K562 (cell line): ENCODE measurements around the gene NAPA. TPM values are rescaled to one million over a fixed set of nuclear protein-coding genes. Genes with fewer than 3 reads are reported as not detected.

ENCODE experiments used
- CBX2 ChIP-seq: fragments of 200-600 bp; sonication (generic); IDR thresholded peaks from one replicate; pipeline ENCODE4 v1.6.1; 2012; ENCODE audit warnings: mild to moderate bottlenecking, low read length, inconsistent platforms; ENCODE audit not compliant: insufficient read depth, poor library complexity, severe bottlenecking
- DEAF1 ChIP-seq: fragments of 450-650 bp; formaldehyde crosslinking; IDR thresholded peaks from 2 replicates; pipeline ENCODE4 v1.4.0; 2020; ENCODE audit warnings: mild to moderate bottlenecking, moderate library complexity
- EP400 ChIP-seq: fragments of 450-650 bp; IDR thresholded peaks from 2 replicates; pipeline ENCODE4 v1.6.1; 2017; ENCODE audit warnings: antibody characterized with exemption, mild to moderate bottlenecking, moderate library complexity
- ESRRB ChIP-seq: fragments of 250-450 bp; sonication (Bioruptor Pico); IDR thresholded peaks from 2 replicates; pipeline ENCODE4 v1.5.0; 2020; ENCODE audit warnings: mild to moderate bottlenecking, moderate library complexity, borderline replicate concordance
- GABPB2 ChIP-seq: fragments of 250-450 bp; sonication (Bioruptor Pico); conservative IDR thresholded peaks from 2 replicates; pipeline ENCODE4 v1.5.1; 2021; ENCODE audit warnings: mild to moderate bottlenecking
- ILF3 ChIP-seq: fragments of 450-650 bp; IDR thresholded peaks from 2 replicates; pipeline ENCODE4 v1.6.1; 2018; ENCODE audit warnings: antibody characterized with exemption, mild to moderate bottlenecking, moderate library complexity, borderline replicate concordance
- IRF2 ChIP-seq: sonication (generic); formaldehyde crosslinking; IDR thresholded peaks from 2 replicates; pipeline ENCODE4 v1.8.1; 2022; ENCODE audit warnings: mild to moderate bottlenecking, missing genetic modification reagents
- NFE2 ChIP-seq: IDR thresholded peaks from 2 replicates; pipeline ENCODE4 v1.6.1; 2014; ENCODE audit warnings: antibody characterized with exemption, low read depth
- NR2C1 ChIP-seq, 2 experiments: fragments of 450-650 bp; IDR thresholded peaks; 2 replicates each; pipeline ENCODE4 v1.6.1; 2017; ENCODE audit warnings: mild to moderate bottlenecking in 2 of 2, antibody characterized with exemption in 1 of 2, inconsistent platforms in 1 of 2, missing compliant biosample characterization in 1 of 2, missing genetic modification characterization in 1 of 2
- NR2F6 ChIP-seq: fragments of 450-650 bp; formaldehyde crosslinking; IDR thresholded peaks from 2 replicates; pipeline ENCODE4 v1.4.0; 2020; ENCODE audit warnings: mild to moderate bottlenecking
- PRPF4 ChIP-seq: fragments of 200-400 bp; formaldehyde crosslinking; IDR thresholded peaks from one replicate; pipeline ENCODE4 v1.6.1; 2017; ENCODE audit warnings: low read length, low read depth, mild to moderate bottlenecking; ENCODE audit not compliant: insufficient read depth, poor library complexity, severe bottlenecking
- RBFOX2 ChIP-seq: fragments of 200-400 bp; formaldehyde crosslinking; IDR thresholded peaks from 2 replicates; pipeline ENCODE4 v1.6.1; 2017; ENCODE audit warnings: low read depth, mild to moderate bottlenecking, low read length, moderate library complexity
- RBM17 ChIP-seq: fragments of 200-400 bp; formaldehyde crosslinking; IDR thresholded peaks from 2 replicates; pipeline ENCODE4 v1.6.1; 2017; ENCODE audit warnings: low read depth, mild to moderate bottlenecking, low read length, borderline replicate concordance
- SMARCC2 ChIP-seq: fragments of 450-650 bp; IDR thresholded peaks from 2 replicates; pipeline ENCODE4 v1.6.1; 2017; ENCODE audit warnings: antibody characterized with exemption, moderate library complexity, mild to moderate bottlenecking, low read depth
- TGIF2 ChIP-seq: sonication (generic); formaldehyde crosslinking; IDR thresholded peaks from 2 replicates; pipeline ENCODE4 v1.8.1; 2022; ENCODE audit warnings: mild to moderate bottlenecking, missing genetic modification reagents, moderate library complexity
- ZBTB34 ChIP-seq: fragments of 250-450 bp; sonication (Bioruptor Pico); IDR thresholded peaks from 2 replicates; pipeline ENCODE4 v1.8.0; 2021; ENCODE audit warnings: mild to moderate bottlenecking, moderate library complexity
- ZFPM2 ChIP-seq: fragments of 250-450 bp; sonication (Bioruptor Pico); IDR thresholded peaks from 2 replicates; pipeline ENCODE4 v1.5.1; 2022; ENCODE audit warnings: mild to moderate bottlenecking
- ZNF280A ChIP-seq: fragments of 450-650 bp; IDR thresholded peaks from 2 replicates; pipeline ENCODE4 v1.6.1; 2018; ENCODE audit warnings: mild to moderate bottlenecking, low read depth; ENCODE audit not compliant: partially characterized antibody
- ZNF282 ChIP-seq: sonication (generic); formaldehyde crosslinking; IDR thresholded peaks from 2 replicates; pipeline ENCODE4 v1.8.1; 2023; ENCODE audit warnings: missing genetic modification reagents
- ZNF57 ChIP-seq: fragments of 450-650 bp; formaldehyde crosslinking; IDR thresholded peaks from 2 replicates; pipeline ENCODE4 v1.4.0; 2020; ENCODE audit warnings: mild to moderate bottlenecking, moderate library complexity
- polyA plus RNA-seq, 8 experiments: library from polyadenylated mRNA; depleted of rRNA in 4 of 8; stranded (reverse) in 5 of 8; unstranded in 3 of 8; fragments of >200 nt; fragmentation: Nextera tagmentation in 2 of 8; fragmentation: Illumina TruSeq in 1 of 8; extraction: Ambion mirVana in 2 of 8; extraction: Trizol in 1 of 8; gene quantifications; 2 replicates each; pipeline versions ENCODE4 v1.2.1 to v1.2.3, GENCODE V29; 2011 to 2014; ENCODE audit warnings: inconsistent platforms in 1 of 8, missing spikeins in 1 of 8
- total RNA-seq, 7 experiments: library from RNA; depleted of rRNA in 6 of 7; stranded (reverse); fragments of >200 nt in 6 of 7; fragmentation: Illumina TruSeq in 2 of 7; extraction: Trizol in 2 of 7; gene quantifications; 2 replicates each; pipeline versions ENCODE4 v1.2.1 to v1.2.3, GENCODE V29; 2011 to 2021; ENCODE audit warnings: low replicate concordance in 1 of 7

Gene NAPA
- total and polyA plus RNA-seq, 9 of the 15 experiments (the other 6 are each of a cell fraction or from before 2014, with no cell fraction given): 5.4 to 98.6 (median 77.5) TPM

- TF ChIP-seq RBM17 (no peak), GABPB2 (no peak), CBX2 (no peak), NR2F6 (no peak), ESRRB (CRISPR knock-in tag) (no peak), RBFOX2 (peak; percentile 89), ILF3 (no peak), TGIF2 (CRISPR knock-in tag) (peak; percentile 98), ZNF282 (no peak), IRF2 (CRISPR knock-in tag) (no peak), NFE2 (no peak), SMARCC2 (no peak), EP400 (peak; percentile 70; the same call in 1 of the 2 replicates), NR2C1 (IDR thresholded peaks at IDR 0.05) (peak; percentile 56; the same call in 1 of the 2 replicates), NR2C1 (tag; IDR thresholded peaks at IDR 0.05) (no peak), ZNF57 (CRISPR knock-in tag) (no peak), ZFPM2 (CRISPR knock-in tag) (no peak), PRPF4 (no peak), DEAF1 (CRISPR knock-in tag) (peak; percentile 57; the same call in 1 of the 2 replicates), ZBTB34 (CRISPR knock-in tag) (no peak), ZNF280A (no peak)
These were observed at the start of gene NAPA (continued) for GRCh38 chr19:47514869-47515588.
